ENCODE measurements around the gene CDK4.

DNA sequence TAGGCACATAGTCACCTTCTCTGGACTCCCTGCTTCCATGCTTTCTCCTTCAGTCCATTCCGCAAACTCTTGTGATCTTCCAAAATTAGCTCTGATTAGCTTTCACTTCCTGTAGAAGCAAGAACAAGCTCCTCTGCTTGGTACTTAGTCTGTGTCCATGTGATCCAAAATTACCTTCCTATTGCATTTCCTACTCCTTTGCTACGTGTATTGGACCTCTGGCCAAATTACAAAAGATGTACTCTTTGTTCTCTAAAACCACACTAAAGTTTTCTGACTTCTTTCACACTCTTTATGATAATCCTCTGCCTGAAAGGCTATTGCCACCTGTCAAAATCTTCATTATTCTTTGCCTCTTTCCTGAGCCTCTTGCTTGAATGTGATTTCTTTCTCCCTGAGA is 29.7 kb upstream of the CDK4 start:
- TF ChIP-seq, protein P1, sequence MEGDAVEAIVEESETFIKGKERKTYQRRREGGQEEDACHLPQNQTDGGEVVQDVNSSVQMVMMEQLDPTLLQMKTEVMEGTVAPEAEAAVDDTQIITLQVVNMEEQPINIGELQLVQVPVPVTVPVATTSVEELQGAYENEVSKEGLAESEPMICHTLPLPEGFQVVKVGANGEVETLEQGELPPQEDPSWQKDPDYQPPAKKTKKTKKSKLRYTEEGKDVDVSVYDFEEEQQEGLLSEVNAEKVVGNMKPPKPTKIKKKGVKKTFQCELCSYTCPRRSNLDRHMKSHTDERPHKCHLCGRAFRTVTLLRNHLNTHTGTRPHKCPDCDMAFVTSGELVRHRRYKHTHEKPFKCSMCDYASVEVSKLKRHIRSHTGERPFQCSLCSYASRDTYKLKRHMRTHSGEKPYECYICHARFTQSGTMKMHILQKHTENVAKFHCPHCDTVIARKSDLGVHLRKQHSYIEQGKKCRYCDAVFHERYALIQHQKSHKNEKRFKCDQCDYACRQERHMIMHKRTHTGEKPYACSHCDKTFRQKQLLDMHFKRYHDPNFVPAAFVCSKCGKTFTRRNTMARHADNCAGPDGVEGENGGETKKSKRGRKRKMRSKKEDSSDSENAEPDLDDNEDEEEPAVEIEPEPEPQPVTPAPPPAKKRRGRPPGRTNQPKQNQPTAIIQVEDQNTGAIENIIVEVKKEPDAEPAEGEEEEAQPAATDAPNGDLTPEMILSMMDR (IDR thresholded peaks at IDR 0.05) = no peak
- no peak for TF ChIP-seq POLR2A (IDR thresholded peaks at IDR 0.05)

Data from tibial nerve (tissue), 3 donors.